A549 treated with CORT108297 at 1 μM for 4 hours (cell line): ENCODE data around the gene ELL2. TPM values are rescaled to one million over a fixed set of nuclear protein-coding genes. Genes with fewer than 3 reads are reported as not detected.

ENCODE experiments used
- total RNA-seq: library from RNA; stranded (reverse); fragments of 200-300 nt; extraction: Qiagen RNA extraction; gene quantifications from 5 replicates; pipeline ENCODE4 v1.2.3, GENCODE V29; 2022

The ELL2 gene
- total RNA-seq = 14.1 to 20.9 TPM (median 15.8 TPM) in 5 replicates

DNA sequence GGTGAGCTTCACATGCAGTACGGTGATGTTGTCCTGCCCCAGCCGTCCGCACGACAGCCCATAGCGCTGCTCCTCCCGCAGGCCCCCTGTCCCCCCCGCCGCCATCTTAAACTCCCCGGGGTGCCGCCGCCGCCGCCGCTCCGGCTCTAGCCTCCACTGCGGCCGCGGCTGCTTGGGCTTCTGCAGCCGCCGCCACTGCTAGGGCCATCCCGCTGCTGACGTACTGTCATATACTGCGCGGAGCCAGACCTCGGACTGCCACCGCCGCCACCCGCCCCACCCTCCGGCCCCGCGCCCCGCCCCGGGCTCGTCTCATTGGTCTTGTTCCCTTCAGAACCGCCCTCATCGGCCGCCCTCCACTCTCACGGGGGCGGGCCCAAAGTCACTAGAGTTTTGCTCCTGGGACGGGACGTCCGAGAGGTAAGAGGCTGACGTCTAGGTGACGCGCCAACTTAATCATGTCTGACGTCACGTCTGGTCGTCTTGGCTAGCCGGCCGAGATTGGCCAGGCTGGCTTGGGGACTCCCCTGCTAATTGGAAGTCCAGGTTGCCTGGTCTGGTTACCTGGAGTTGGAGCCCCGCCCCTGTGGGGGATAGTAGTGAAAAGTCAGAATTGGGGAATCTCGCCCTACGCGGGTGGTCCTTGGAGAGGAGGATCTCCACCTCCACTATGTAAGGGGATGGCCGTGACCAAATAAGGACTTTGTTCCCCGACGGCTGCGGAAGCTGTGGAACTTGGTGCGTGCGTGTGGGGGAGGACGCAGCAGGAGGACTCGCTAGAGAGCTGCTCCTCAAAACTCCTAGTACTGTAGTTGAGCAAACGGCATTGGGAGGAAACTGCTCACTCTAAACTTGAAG is at the start of gene ELL2:
ELL2 (minus strand) TSS at position 235 of the 858 bp plus-strand sequence; CDS start at position 105, 130 bp downstream.

Other genes with a start within 250 kb of the ELL2 start
- 6.0 to 8.7 TPM (median 8.1 TPM) in 5 replicates for gene RHOBTB3, start 230.5 kb downstream of the ELL2 start, total RNA-seq
- 50.6 to 94.5 TPM (median 58.6 TPM) in 5 replicates for gene GLRX, start 139.1 kb downstream of the ELL2 start, total RNA-seq